ENCODE measurements around the gene PHC3. TPM values are rescaled to one million over a fixed set of nuclear protein-coding genes. Genes with fewer than 3 reads are reported as not detected.
A peak's percentile ranks its signal among the peaks of the same experiment; 100 is the strongest.

The PHC3 gene
- total and polyA plus RNA-seq, 2 of the 13 experiments (the other 11 are each of a cell fraction or from before 2014, with no cell fraction given), result 24.1 to 49.0 TPM

DNA sequence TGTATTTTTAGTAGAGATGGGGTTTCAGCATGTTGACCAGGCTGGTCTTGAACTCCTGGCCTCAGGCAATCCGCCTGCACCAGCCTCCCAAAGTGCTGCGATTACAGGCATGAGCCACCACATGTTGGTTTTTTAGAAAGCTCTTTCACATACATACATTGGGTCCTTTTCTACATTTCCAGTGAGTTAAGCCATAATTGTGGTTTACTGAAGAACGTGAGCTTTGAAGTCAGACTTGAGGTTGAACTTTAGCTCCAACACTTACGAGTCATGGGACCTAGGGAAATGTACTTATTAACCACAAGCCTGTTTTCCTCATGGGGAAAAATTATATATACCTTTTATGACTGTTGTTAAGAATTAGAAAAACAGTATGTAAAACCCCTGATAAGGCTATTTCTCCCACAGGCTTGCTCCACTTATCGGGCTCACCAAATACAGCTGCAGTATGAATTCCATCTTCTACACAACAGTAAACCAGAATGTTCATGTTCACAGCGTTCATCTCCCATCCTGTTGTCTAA, 104.8 kb downstream of the PHC3 start (continued):
- TF ChIP-seq ELK4 (CRISPR knock-in tag; IDR thresholded peaks at IDR 0.05; ENCODE audit: borderline replicate concordance) (no peak), HCFC1 (IDR thresholded peaks at IDR 0.05; ENCODE audit: low read depth, low read length) (no peak), GABPB1 (CRISPR knock-in tag; IDR thresholded peaks at IDR 0.05) (no peak), GRHL1 (CRISPR knock-in tag; conservative IDR thresholded peaks at IDR 0.05) (no peak), TBP (CRISPR knock-in tag; IDR thresholded peaks at IDR 0.05) (no peak), MIER3 (CRISPR knock-in tag; IDR thresholded peaks at IDR 0.05; ENCODE audit: borderline replicate concordance) (0 out of 2 replicates have a peak, but pooled peaks have one; percentile 56), ARHGAP35 (CRISPR knock-in tag; IDR thresholded peaks at IDR 0.05; ENCODE audit: borderline replicate concordance) (no peak), CENPX (CRISPR knock-in tag; IDR thresholded peaks at IDR 0.05) (no peak), ZNF468 (CRISPR knock-in tag; IDR thresholded peaks at IDR 0.05) (no peak), RNF2 (conservative IDR thresholded peaks at IDR 0.05; ENCODE audit: low read depth) (no peak), RELA (CRISPR knock-in tag; IDR thresholded peaks at IDR 0.05) (no peak), TOPORS (CRISPR knock-in tag; IDR thresholded peaks at IDR 0.05) (no peak), ZFY (CRISPR knock-in tag; IDR thresholded peaks at IDR 0.05) (no peak), RARA (CRISPR knock-in tag; IDR thresholded peaks at IDR 0.05) (peak; percentile 62; the same call in 1 of the 2 replicates), HIVEP1 (CRISPR knock-in tag; IDR thresholded peaks at IDR 0.05) (no peak), YY1 (IDR thresholded peaks at IDR 0.05; ENCODE audit: insufficient read depth, insufficient replicate concordance, low read depth, low read length) (no peak), JUNB (CRISPR knock-in tag; IDR thresholded peaks at IDR 0.05; ENCODE audit: borderline replicate concordance) (no peak), CCAR2 (optimal IDR thresholded peaks at IDR 0.05; ENCODE audit: low read depth, low read length) (no peak), MZF1 (CRISPR knock-in tag; IDR thresholded peaks at IDR 0.05; ENCODE audit: borderline replicate concordance) (no peak), ZNF264 (CRISPR knock-in tag; IDR thresholded peaks at IDR 0.05) (no peak), CBFB (CRISPR knock-in tag; IDR thresholded peaks at IDR 0.05) (peak; percentile 41; the same call in 1 of the 2 replicates), PHF5A (CRISPR knock-in tag; IDR thresholded peaks at IDR 0.05; ENCODE audit: low read depth, unreplicated experiment) (no peak)
- TF ChIP-seq, protein P1, sequence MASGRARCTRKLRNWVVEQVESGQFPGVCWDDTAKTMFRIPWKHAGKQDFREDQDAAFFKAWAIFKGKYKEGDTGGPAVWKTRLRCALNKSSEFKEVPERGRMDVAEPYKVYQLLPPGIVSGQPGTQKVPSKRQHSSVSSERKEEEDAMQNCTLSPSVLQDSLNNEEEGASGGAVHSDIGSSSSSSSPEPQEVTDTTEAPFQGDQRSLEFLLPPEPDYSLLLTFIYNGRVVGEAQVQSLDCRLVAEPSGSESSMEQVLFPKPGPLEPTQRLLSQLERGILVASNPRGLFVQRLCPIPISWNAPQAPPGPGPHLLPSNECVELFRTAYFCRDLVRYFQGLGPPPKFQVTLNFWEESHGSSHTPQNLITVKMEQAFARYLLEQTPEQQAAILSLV (CRISPR knock-in tag; IDR thresholded peaks at IDR 0.05; ENCODE audit: borderline replicate concordance), result no peak
- TF ChIP-seq, protein P2, sequence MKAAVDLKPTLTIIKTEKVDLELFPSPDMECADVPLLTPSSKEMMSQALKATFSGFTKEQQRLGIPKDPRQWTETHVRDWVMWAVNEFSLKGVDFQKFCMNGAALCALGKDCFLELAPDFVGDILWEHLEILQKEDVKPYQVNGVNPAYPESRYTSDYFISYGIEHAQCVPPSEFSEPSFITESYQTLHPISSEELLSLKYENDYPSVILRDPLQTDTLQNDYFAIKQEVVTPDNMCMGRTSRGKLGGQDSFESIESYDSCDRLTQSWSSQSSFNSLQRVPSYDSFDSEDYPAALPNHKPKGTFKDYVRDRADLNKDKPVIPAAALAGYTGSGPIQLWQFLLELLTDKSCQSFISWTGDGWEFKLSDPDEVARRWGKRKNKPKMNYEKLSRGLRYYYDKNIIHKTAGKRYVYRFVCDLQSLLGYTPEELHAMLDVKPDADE (CRISPR knock-in tag; IDR thresholded peaks at IDR 0.05), result no peak
